ENCODE measurements around the gene CHMP2A. TPM values are rescaled to one million over a fixed set of nuclear protein-coding genes. Genes with fewer than 3 reads are reported as not detected.

Gene CHMP2A
- total RNA-seq, 1 donor from 2014 or later, result 49.3 TPM

GRCh38 chr19:58569943-58570670 is 15.2 kb upstream of the CHMP2A start:
- DNase-seq, result no peak

GRCh38 chr19:58569191-58569942 is 14.5 kb upstream of the CHMP2A start:
- DNase-seq, result no peak

GRCh38 chr19:58568453-58569130 is 13.7 kb upstream of the CHMP2A start:
- no peak for DNase-seq

- no peak for DNase-seq
These were observed 12.1 kb upstream of the CHMP2A start for GRCh38 chr19:58566989-58567388.

GRCh38 chr19:58563823-58564222 is 8.9 kb upstream of the CHMP2A start:
- no peak for DNase-seq

DNA sequence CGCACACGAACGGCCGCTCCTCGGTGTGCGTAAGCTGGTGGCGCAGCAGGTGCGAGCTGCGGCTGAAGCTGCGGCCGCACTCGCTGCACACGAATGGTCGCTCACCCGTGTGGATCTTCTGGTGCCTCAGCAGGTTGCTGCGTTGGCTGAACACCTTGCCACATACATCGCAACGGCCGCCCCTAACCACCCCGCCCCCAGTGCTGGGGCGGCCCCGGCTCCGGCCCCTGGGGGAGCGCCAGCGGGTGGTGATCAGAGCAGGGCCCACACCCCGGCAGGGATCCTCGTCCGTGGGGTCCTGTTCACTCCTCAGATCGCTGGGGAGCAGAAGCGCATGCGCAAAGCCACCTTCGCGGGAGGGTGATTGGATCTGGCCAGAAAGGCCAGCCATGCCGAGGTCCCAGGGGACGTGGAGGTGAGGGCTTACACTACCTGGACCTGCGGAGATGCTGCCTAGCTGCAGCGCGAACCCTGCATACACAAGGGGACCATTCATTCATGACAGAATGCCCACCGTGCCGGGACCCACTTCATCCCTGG is 8.2 kb upstream of the CHMP2A start:
- no peak for DNase-seq

GRCh38 chr19:58562122-58563033 is 7.5 kb upstream of the CHMP2A start:
- DNase-seq, result no peak

DNA sequence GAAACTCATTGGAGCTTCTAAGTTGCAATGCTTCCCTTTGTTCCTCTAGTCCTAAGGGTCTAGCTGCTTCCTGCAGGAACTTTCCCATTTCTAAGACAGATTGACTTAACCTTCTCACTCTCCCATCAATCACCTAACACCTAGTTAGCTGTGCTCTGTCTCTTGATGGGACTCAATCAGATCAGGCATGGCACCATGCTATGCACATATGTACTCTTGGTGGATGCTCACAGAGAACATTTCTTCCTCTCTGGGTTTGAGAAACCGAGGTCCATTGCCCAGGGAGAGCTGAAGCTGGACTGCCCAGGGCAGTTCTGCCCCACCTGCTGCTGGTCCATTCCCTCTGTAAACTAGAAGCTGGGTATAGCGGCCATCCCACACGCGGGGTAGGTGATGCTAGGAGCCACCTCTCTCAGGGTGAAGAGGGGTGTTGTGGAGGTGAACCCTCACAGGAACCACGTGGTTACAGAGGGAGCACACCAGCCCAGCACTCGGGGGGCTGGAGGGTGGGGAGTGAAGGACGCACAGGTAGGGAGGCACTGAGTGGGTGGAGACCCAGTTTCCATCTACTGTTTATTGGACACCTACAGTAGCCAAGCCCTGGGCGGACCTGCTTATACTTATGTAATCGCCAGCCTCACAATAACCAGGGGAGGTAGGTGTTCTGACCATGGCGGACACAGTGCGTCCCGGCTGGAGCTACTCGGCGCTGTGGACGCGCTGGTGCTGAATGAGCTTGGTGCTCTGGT is 6.6 kb upstream of the CHMP2A start:
- DNase-seq, result no peak

- no peak for DNase-seq
These were observed 6.0 kb upstream of the CHMP2A start for GRCh38 chr19:58560921-58561320.

- no peak for DNase-seq
These were observed 5.3 kb upstream of the CHMP2A start for GRCh38 chr19:58560007-58560887.

DNA sequence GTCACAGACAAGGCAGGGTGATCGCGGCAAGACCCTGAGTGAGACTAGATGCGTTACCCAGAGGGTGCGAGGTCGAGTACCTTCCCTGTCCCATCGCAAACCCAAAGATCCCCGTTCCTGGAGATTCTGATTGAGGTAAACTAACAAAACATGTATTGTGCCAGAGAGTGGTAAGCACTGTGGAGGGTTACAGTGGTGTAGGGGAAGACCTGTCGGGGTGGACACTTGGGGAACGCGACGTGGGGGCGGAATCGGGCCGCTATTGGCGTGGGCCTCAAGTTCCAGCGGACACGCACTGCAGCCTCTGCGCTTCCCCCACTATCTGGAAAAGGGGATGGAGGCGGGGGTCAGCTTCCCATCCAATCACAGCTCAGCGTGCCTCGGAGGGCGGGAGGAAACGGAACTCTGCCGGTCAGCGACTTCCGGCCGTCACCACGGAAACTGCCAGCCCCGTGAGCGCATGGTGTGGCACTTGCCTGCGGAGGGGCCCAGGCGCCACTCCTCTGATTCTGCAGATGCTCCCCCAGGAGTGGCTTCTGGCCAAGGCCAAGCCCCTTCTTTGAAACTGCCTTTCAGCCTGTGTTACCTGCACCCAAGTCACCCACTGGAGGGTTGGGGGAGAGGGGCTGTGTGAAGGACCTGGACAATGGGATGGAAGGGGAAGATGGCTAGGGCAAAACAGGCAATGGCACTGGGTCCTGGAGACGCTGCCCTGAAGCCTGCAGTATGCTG is 4.5 kb upstream of the CHMP2A start:
- DNase-seq, result no peak

GRCh38 chr19:58558623-58559274 is 3.8 kb upstream of the CHMP2A start:
- DNase-seq, result no peak

- no peak for DNase-seq
These were observed 3.2 kb upstream of the CHMP2A start, which contains the start of gene UBE2M for GRCh38 chr19:58558066-58558622. UBE2M (minus strand) TSS chr19:58558611; CDS start chr19:58558381, 230 bp downstream.

DNA sequence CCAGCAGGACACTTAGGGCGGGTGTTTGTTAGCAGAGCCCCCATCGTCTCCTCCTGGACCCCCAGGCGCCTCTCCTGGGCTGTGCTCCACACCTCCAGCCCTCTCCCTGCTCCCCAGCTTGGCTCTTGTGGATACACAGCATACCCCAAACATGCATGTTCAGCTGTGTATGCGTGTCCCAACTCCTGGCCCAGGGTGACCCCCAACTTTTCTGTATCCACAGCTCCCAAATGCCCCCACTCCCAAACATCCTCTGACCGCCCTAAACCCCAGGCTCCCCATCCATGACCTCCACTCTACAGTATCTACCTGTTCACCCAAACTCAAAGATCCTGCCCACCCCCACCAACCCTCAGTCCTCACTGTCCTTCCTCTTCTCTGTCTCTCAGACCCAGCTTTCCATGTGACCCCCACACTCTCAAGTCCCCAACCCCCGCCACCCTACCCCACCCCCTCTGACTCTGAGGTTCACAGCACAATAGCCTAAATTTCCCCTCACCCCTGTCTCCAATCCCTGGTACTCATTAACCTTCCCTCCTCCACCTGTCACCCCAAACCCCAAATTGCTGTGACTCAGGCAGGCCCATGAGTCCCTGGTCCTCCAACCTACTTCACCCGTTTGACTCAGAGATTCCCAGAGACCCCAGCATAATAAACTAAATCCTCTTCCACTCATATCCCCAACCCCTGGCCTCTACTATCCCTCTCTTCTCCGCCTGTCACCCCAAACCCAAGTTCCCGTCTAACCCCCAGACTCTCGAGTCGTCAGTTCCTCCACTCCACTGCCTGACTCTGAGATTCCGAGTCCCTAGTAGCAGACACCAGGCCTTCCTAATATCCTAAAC is 2.5 kb upstream of the CHMP2A start:
- DNase-seq, result no peak

- no peak for DNase-seq
These were observed 1.8 kb upstream of the CHMP2A start for GRCh38 chr19:58556622-58557220.

GRCh38 chr19:58555920-58556621 is 1.2 kb upstream of the CHMP2A start:
- DNase-seq, result no peak
